SK-N-SH (cell line): Measurements from ENCODE around the gene INPP5A. TPM values are rescaled to one million over a fixed set of nuclear protein-coding genes. Genes with fewer than 3 reads are reported as not detected.

Experiments used
- CTCF ChIA-PET: fragments of 300-600, 350-600 bp; formaldehyde crosslinking; extraction: SDS; loops from one replicate; lab custom pipeline; 2021; lab: Yijun Ruan, JAX
- POLR2A ChIA-PET: fragments of 350-600 bp; sonication (Branson Sonifier 250); formaldehyde crosslinking; extraction: SDS; loops from one replicate; lab custom pipeline; 2020; ENCODE audit warnings: antibody characterized with exemption, inconsistent platforms; lab: Yijun Ruan, JAX
- DNase-seq: peaks from one replicate; pipeline ENCODE4 v3.0.0; 2012
- H2AFZ ChIP-seq: fragments of 200-600 bp; sonication (generic); 2 replicates; pipeline ENCODE4 v1.8.1; 2016; ENCODE audit warnings: antibody characterized with exemption, mild to moderate bottlenecking, low read depth
- H3F3A ChIP-seq: fragments of 200-600 bp; sonication (generic); replicated peaks from 2 replicates; pipeline ENCODE3; 2016; ENCODE audit warnings: antibody characterized with exemption, mild to moderate bottlenecking; ENCODE audit not compliant: insufficient read depth
- H3K27ac ChIP-seq, 2 experiments: fragments of 200-500 bp in 1 of 2; fragments of 200-600 bp in 1 of 2; sonication (Bioruptor generic) in 1 of 2; sonication (generic), shearing (Covaris generic) in 1 of 2; 2 replicates each; pipeline versions ENCODE4 v1.5.1 to v1.6.1; 2014 to 2016; ENCODE audit warnings: low read depth in 2 of 2, inconsistent platforms in 1 of 2, low read length in 1 of 2, mild to moderate bottlenecking in 1 of 2, mixed read lengths in 1 of 2
- H3K27me3 ChIP-seq: fragments of 200-600 bp; sonication (generic), shearing (Covaris generic); 2 replicates; pipeline ENCODE4 v1.6.1; 2016; ENCODE audit warnings: mixed run types; ENCODE audit not compliant: insufficient read depth
- H3K36me3 ChIP-seq, 2 experiments: fragments of 200-500 bp in 1 of 2; fragments of 200-600 bp in 1 of 2; sonication (Bioruptor generic) in 1 of 2; sonication (generic) in 1 of 2; replicated peaks in 1 of 2; 2 replicates each; pipeline versions ENCODE3 to v1.5.1; 2014 to 2016; ENCODE audit warnings: low read length in 1 of 2, mild to moderate bottlenecking in 1 of 2; ENCODE audit not compliant: insufficient read depth in 2 of 2, control insufficient read depth in 1 of 2
- H3K4me1 ChIP-seq, 2 experiments: fragments of 200-500 bp in 1 of 2; fragments of 200-600 bp in 1 of 2; sonication (Bioruptor generic) in 1 of 2; sonication (generic), shearing (Covaris generic) in 1 of 2; 2 replicates each; pipeline versions ENCODE4 v1.5.1 to v1.6.1; 2014 to 2016; ENCODE audit warnings: low read depth in 1 of 2, low read length in 1 of 2, mixed run types in 1 of 2; ENCODE audit not compliant: insufficient read depth in 2 of 2, control insufficient read depth in 1 of 2
- H3K4me2 ChIP-seq: fragments of 200-600 bp; sonication (generic), shearing (Covaris generic); 2 replicates; pipeline ENCODE4 v1.6.1; 2017; ENCODE audit warnings: mixed run types
- H3K4me3 ChIP-seq, 2 experiments: fragments of 200-500 bp in 1 of 2; fragments of 200-600 bp in 1 of 2; sonication (Bioruptor generic) in 1 of 2; sonication (generic), shearing (Covaris generic) in 1 of 2; 2 replicates each; pipeline versions ENCODE4 v1.5.1 to v1.8.1; 2014 to 2016; ENCODE audit warnings: low read depth in 2 of 2, inconsistent platforms in 1 of 2, low read length in 1 of 2, mild to moderate bottlenecking in 1 of 2, mixed read lengths in 1 of 2, moderate library complexity in 1 of 2
- H3K79me2 ChIP-seq: fragments of 200-600 bp; sonication (generic); 2 replicates; pipeline ENCODE4 v1.8.1; 2017; ENCODE audit warnings: mild to moderate bottlenecking; ENCODE audit not compliant: insufficient read depth
- H3K9ac ChIP-seq: fragments of 200-600 bp; sonication (generic); 2 replicates; pipeline ENCODE4 v1.6.1; 2017; ENCODE audit warnings: mixed run types
- H3K9me2 ChIP-seq: fragments of 200-600 bp; sonication (generic); 2 replicates; pipeline ENCODE4 v1.6.1; 2017; ENCODE audit warnings: mixed run types
- H3K9me3 ChIP-seq: fragments of 200-600 bp; sonication (generic); 2 replicates; pipeline ENCODE4 v1.6.1; 2017; ENCODE audit warnings: mixed run types, mild to moderate bottlenecking, moderate library complexity
- H4K20me1 ChIP-seq: fragments of 200-600 bp; sonication (generic); 2 replicates; pipeline ENCODE4 v1.6.1; 2017; ENCODE audit warnings: mild to moderate bottlenecking, mixed run types; ENCODE audit not compliant: insufficient read depth
- ELF1 ChIP-seq: IDR thresholded peaks from 2 replicates; pipeline ENCODE4 v1.4.0; 2012
- EP300 ChIP-seq, 2 experiments: IDR thresholded peaks; 2 replicates each; pipeline versions ENCODE4 v1.4.0 to v1.6.1; 2012; ENCODE audit warnings: borderline replicate concordance in 1 of 2, low read depth in 1 of 2, low read length in 1 of 2
- EZH2phosphoT487 ChIP-seq: fragments of 200-600 bp; sonication (generic); IDR thresholded peaks from 2 replicates; pipeline ENCODE4 v1.6.1; 2017; ENCODE audit warnings: low read depth, mixed run types, mild to moderate bottlenecking, antibody characterized with exemption, moderate library complexity, borderline replicate concordance
- FOSL2 ChIP-seq: IDR thresholded peaks from 2 replicates; pipeline ENCODE4 v1.4.0; 2012; ENCODE audit warnings: low read depth, mild to moderate bottlenecking, moderate library complexity, borderline replicate concordance
- GABPA ChIP-seq: IDR thresholded peaks from 2 replicates; pipeline ENCODE4 v1.4.0; 2012; ENCODE audit warnings: low read depth, mild to moderate bottlenecking
- IRF3 ChIP-seq: fragments of 150-350 bp; IDR thresholded peaks from 2 replicates; pipeline ENCODE4 v1.6.1; 2016; ENCODE audit warnings: mild to moderate bottlenecking, low read depth, low read length
- MAX ChIP-seq: IDR thresholded peaks from 2 replicates; pipeline ENCODE4 v1.4.0; 2012; ENCODE audit warnings: low read depth
- MEF2A ChIP-seq: IDR thresholded peaks from 2 replicates; pipeline ENCODE4 v1.4.0; 2012; ENCODE audit warnings: low read depth, borderline replicate concordance
- NRF1 ChIP-seq: IDR thresholded peaks from 2 replicates; pipeline ENCODE4 v1.6.1; 2012; ENCODE audit warnings: low read depth, mild to moderate bottlenecking, low read length
- PBX3 ChIP-seq: IDR thresholded peaks from 2 replicates; pipeline ENCODE4; 2012
- RAD21 ChIP-seq: IDR thresholded peaks from 2 replicates; pipeline ENCODE4 v1.6.1; 2012; ENCODE audit warnings: mild to moderate bottlenecking, low read length
- RFX5 ChIP-seq: IDR thresholded peaks from 2 replicates; pipeline ENCODE4 v1.6.1; 2012; ENCODE audit warnings: mild to moderate bottlenecking, improper control_type of control experiment, low read length
- RXRA ChIP-seq: IDR thresholded peaks from 2 replicates; pipeline ENCODE4 v1.4.0; 2012; ENCODE audit warnings: low read depth, mild to moderate bottlenecking, borderline replicate concordance
- SIN3A ChIP-seq: IDR thresholded peaks from 2 replicates; pipeline ENCODE4 v1.6.1; 2012; ENCODE audit warnings: low read depth, mild to moderate bottlenecking, low read length, moderate library complexity, borderline replicate concordance
- SMC3 ChIP-seq: IDR thresholded peaks from 2 replicates; pipeline ENCODE4 v1.6.1; 2012; ENCODE audit warnings: low read depth, low read length, improper control_type of control experiment
- TCF12 ChIP-seq: IDR thresholded peaks from 2 replicates; pipeline ENCODE4 v1.4.0; 2012
- USF1 ChIP-seq: IDR thresholded peaks from 2 replicates; pipeline ENCODE4 v1.4.0; 2012; ENCODE audit warnings: low read depth, borderline replicate concordance
- WGBS: methylation state at CpG from one replicate; pipeline ENCODE4 v1.1.6; 2017; ENCODE audit warnings: low lambda C conversion rate; 5-methylcytosine and 5-hydroxymethylcytosine counted together
- polyA plus RNA-seq, 3 experiments: library from polyadenylated mRNA; depleted of rRNA; stranded (reverse); fragments of >200 nt; gene quantifications; 2 replicates each; pipeline ENCODE4 v1.2.3, GENCODE V29; 2012

INPP5A gene
- polyA plus RNA-seq, 1 of the 3 experiments (the other 2 are of a cell fraction), result 12.0 TPM

GRCh38 chr10:132562177-132562915 is 24.8 kb downstream of the INPP5A start:
- TF ChIP-seq RFX5 (no peak), IRF3 (no peak), MEF2A (no peak), SMC3 (no peak), EZH2phosphoT487 (no peak), MAX (no peak)
- H3K9ac ChIP-seq, result no peak overlapping the region
- H3K9me2 ChIP-seq, result no peaks in the 10 kb centered on the region
- no peaks in the 10 kb centered on the region for H3K27me3 ChIP-seq
- ChIA-PET POLR2A (no interaction called here), CTCF (no interaction called here)
- peaks cover 13% of the 10 kb centered on the region for H4K20me1 ChIP-seq
- H3K79me2 ChIP-seq, result peaks cover 37% of the 10 kb centered on the region
- H2AFZ ChIP-seq, result no peak overlapping the region
- no peaks in the 10 kb centered on the region for H3F3A ChIP-seq
- H3K4me1 ChIP-seq, result no peaks in the 10 kb centered on the region
- WGBS, result 95% methylated on average over 20 of the region's 29 CpGs
- H3K9me3 ChIP-seq, result no peaks in the 10 kb centered on the region
- no peak overlapping the region for H3K27ac ChIP-seq
- no peak overlapping the region for H3K4me2 ChIP-seq
- DNase-seq, result no peak
- no peaks in the 10 kb centered on the region for H3K36me3 ChIP-seq
- H3K4me3 ChIP-seq, result no peak overlapping the region

- TF ChIP-seq SMC3, result no peak
- TF ChIP-seq ELF1, result no peak
- TF ChIP-seq FOSL2, result no peak
- no peak for TF ChIP-seq GABPA
- no peak for TF ChIP-seq MAX
- TF ChIP-seq RXRA, result no peak
- no peak for TF ChIP-seq RAD21
- no peak for TF ChIP-seq PBX3
- no peak for TF ChIP-seq NRF1
- TF ChIP-seq TCF12, result no peak
- no peak for TF ChIP-seq EZH2phosphoT487
- TF ChIP-seq USF1, result no peak
- TF ChIP-seq SIN3A, result no peak
- TF ChIP-seq EP300 (IDR thresholded peaks at IDR 0.05; ENCODE audit: borderline replicate concordance in 1 of 2, low read depth in 1 of 2, low read length in 1 of 2), result no peak
- 85% methylated on average over 7 of the region's 14 CpGs for WGBS
- H3K9me2 ChIP-seq, result no peaks in the 10 kb centered on the region
- peaks cover 12% of the 10 kb centered on the region for H4K20me1 ChIP-seq
- no peak overlapping the region for H3K4me2 ChIP-seq
- no peak for DNase-seq
- no peaks in the 10 kb centered on the region for H3F3A ChIP-seq
- no peak overlapping the region for H3K9ac ChIP-seq
- no peak overlapping the region for H2AFZ ChIP-seq
- no peaks in the 10 kb centered on the region for H3K27me3 ChIP-seq
- no peak overlapping the region for H3K27ac ChIP-seq
- no peak overlapping the region for H3K4me3 ChIP-seq
- no peaks in the 10 kb centered on the region for H3K4me1 ChIP-seq
- ChIA-PET POLR2A (no interaction called here), CTCF (no interaction called here)
- H3K9me3 ChIP-seq, result no peaks in the 10 kb centered on the region
- peaks cover 34% of the 10 kb centered on the region; the same call in 1 of the 2 replicates for H3K79me2 ChIP-seq
- H3K36me3 ChIP-seq, result no peaks in the 10 kb centered on the region
Measured at GRCh38 chr10:132562916-132563456, 25.4 kb downstream of the INPP5A start.
